Measurements from ENCODE around the gene RLF.

Gene RLF

GRCh38 chr1:40161125-40161887, at the start of gene RLF:
TSS of gene RLF (plus strand) at chr1:40161387. CDS start at chr1:40161400, 13 bp downstream.
- in situ Hi-C loops (cut with MboI; ENCODE audit: low sequenced_read_pairs): no loop called here

GRCh38 chr1:40114400-40114799, 46.8 kb upstream of the RLF start:
- in situ Hi-C loops (cut with MboI; ENCODE audit: low sequenced_read_pairs): no loop called here

- in situ Hi-C loops (cut with MboI; ENCODE audit: low sequenced_read_pairs): no loop called here
Observed at GRCh38 chr1:40120128-40120527, 41.1 kb upstream of the RLF start.

GRCh38 chr1:40122855-40123254, 38.3 kb upstream of the RLF start:
- in situ Hi-C loops (cut with MboI; ENCODE audit: low sequenced_read_pairs): no loop called here

GRCh38 chr1:40130892-40131291, 30.3 kb upstream of the RLF start:
- in situ Hi-C loops (cut with MboI; ENCODE audit: low sequenced_read_pairs): loop anchor here (25.0 kb wide), 1 partner anchor 706 kb away; no protein-coding TSS in a partner anchor

- in situ Hi-C loops (cut with MboI; ENCODE audit: low sequenced_read_pairs): loop anchor here (25.0 kb wide), 1 partner anchor 705 kb away; no protein-coding TSS in a partner anchor
Observed at GRCh38 chr1:40132383-40133311, 28.5 kb upstream of the RLF start.

- in situ Hi-C loops (cut with MboI; ENCODE audit: low sequenced_read_pairs): loop anchor here (25.0 kb wide), 1 partner anchor 704 kb away; no protein-coding TSS in a partner anchor
Observed at GRCh38 chr1:40133312-40133665, 27.9 kb upstream of the RLF start.

- in situ Hi-C loops (cut with MboI; ENCODE audit: low sequenced_read_pairs): loop anchor here (25.0 kb wide), 1 partner anchor 703 kb away; no protein-coding TSS in a partner anchor
Observed at GRCh38 chr1:40133839-40134238, 27.3 kb upstream of the RLF start.

GRCh38 chr1:40140211-40140973, 20.8 kb upstream of the RLF start:
- in situ Hi-C loops (cut with MboI; ENCODE audit: low sequenced_read_pairs): loop anchor here (10.0 to 25.0 kb wide), 2 partner anchors 264 to 697 kb away; no protein-coding TSS in a partner anchor

- in situ Hi-C loops (cut with MboI; ENCODE audit: low sequenced_read_pairs): loop anchor here (10.0 to 25.0 kb wide), 2 partner anchors 263 to 695 kb away; no protein-coding TSS in a partner anchor
Observed at GRCh38 chr1:40141878-40142535, 19.2 kb upstream of the RLF start.

- in situ Hi-C loops (cut with MboI; ENCODE audit: low sequenced_read_pairs): loop anchor here (10.0 to 25.0 kb wide), 2 partner anchors 261 to 693 kb away; no protein-coding TSS in a partner anchor
Observed at GRCh38 chr1:40143891-40144575, 17.2 kb upstream of the RLF start.

- in situ Hi-C loops (cut with MboI; ENCODE audit: low sequenced_read_pairs): no loop called here
Observed at GRCh38 chr1:40151457-40152079, 9.6 kb upstream of the RLF start.

GRCh38 chr1:40153073-40153770, 8.0 kb upstream of the RLF start:
- in situ Hi-C loops (cut with MboI; ENCODE audit: low sequenced_read_pairs): no loop called here

GRCh38 chr1:40155135-40155534, 6.1 kb upstream of the RLF start:
- in situ Hi-C loops (cut with MboI; ENCODE audit: low sequenced_read_pairs): no loop called here

- in situ Hi-C loops (cut with MboI; ENCODE audit: low sequenced_read_pairs): no loop called here
Observed at GRCh38 chr1:40155910-40156309, 5.3 kb upstream of the RLF start.

GRCh38 chr1:40160806-40161124, 422 bp upstream of the RLF start:
- in situ Hi-C loops (cut with MboI; ENCODE audit: low sequenced_read_pairs): no loop called here

- in situ Hi-C loops (cut with MboI; ENCODE audit: low sequenced_read_pairs): no loop called here
Observed at GRCh38 chr1:40161888-40162397, 756 bp downstream of the RLF start.

- in situ Hi-C loops (cut with MboI; ENCODE audit: low sequenced_read_pairs): no loop called here
Observed at GRCh38 chr1:40162753-40163441, 1.7 kb downstream of the RLF start.
